Measurements from ENCODE around the gene HERC2.

DNA sequence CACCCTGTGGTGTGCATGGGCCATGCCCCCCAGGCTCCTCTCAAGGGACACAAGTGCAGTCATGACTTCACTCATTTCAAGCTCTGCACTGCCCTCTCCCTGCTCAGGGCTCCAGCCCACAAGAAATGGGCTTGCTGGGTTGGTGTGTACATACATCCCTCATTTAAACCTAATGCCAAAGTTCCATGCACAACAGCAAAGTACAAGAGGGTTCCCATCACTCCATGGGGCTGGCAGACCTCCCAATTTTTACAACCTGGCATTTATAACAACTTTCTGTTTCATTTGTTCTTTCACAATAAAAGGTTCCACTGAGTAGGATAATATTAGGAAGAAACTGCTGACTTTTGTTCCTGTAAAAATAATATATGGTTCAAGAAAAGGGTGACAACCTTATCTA, 54.3 kb downstream of the HERC2 start:
- TF ChIP-seq POLR2A (IDR thresholded peaks at IDR 0.05) (no peak), CTCF (IDR thresholded peaks at IDR 0.05) (no peak)
